CD4-positive, alpha-beta memory T cell (primary cell): ENCODE data around the gene THG1L. TPM values are rescaled to one million over a fixed set of nuclear protein-coding genes. Genes with fewer than 3 reads are reported as not detected.

Experiments
- CTCF ChIA-PET: fragments of 350-600 bp; sonication (Branson Sonifier 250); formaldehyde crosslinking; loops from one replicate; lab custom pipeline; 2021; ENCODE audit warnings: inconsistent platforms; ENCODE audit not compliant: partially characterized antibody; lab: Charles Lee
- POLR2A ChIA-PET: fragments of 350-600 bp; sonication (Branson Sonifier 250); formaldehyde crosslinking; loops from one replicate; lab custom pipeline; 2021; ENCODE audit not compliant: partially characterized antibody; lab: Charles Lee
- DNase-seq, 5 donors: peaks; one replicate each; pipeline versions ENCODE4 v3.0.0 to v3.0.0-alpha.2; 2020 to 2022; ENCODE audit warnings: mixed read lengths in 1 of 5
- H3K27ac ChIP-seq: one replicate; pipeline ENCODE4 v1.7.0; 2013; ENCODE audit warnings: low read depth, low read length
- H3K27me3 ChIP-seq: 2 replicates; pipeline ENCODE4 v1.7.0; 2013; ENCODE audit warnings: mild to moderate bottlenecking, low read length, moderate library complexity; ENCODE audit not compliant: insufficient read depth
- H3K36me3 ChIP-seq: 2 replicates; pipeline ENCODE4 v1.7.0; 2013; ENCODE audit warnings: mild to moderate bottlenecking, low read length, moderate library complexity; ENCODE audit not compliant: insufficient read depth
- H3K4me1 ChIP-seq: 2 replicates; pipeline ENCODE4 v1.7.0; 2013; ENCODE audit warnings: mild to moderate bottlenecking, low read length, moderate library complexity; ENCODE audit not compliant: insufficient read depth
- H3K4me3 ChIP-seq, 2 donors: one replicate each; pipeline ENCODE4 v1.7.0; 2013; ENCODE audit warnings: low read length in 2 of 2, mild to moderate bottlenecking in 1 of 2
- H3K9me3 ChIP-seq, 2 donors: one replicate each; pipeline ENCODE4 v1.7.0; 2013; ENCODE audit warnings: low read length in 2 of 2, control low read depth in 1 of 2; ENCODE audit not compliant: control insufficient read depth in 1 of 2
- H3K27ac Mint-ChIP-seq, 7 donors: one replicate each; pipeline ENCODE4 v1.8.0; 2020 to 2021; ENCODE audit warnings: mixed read lengths in 7 of 7, mild to moderate bottlenecking in 6 of 7, inconsistent platforms in 3 of 7, moderate library complexity in 3 of 7
- H3K27me3 Mint-ChIP-seq, 2 donors: one replicate each; pipeline ENCODE4 v1.8.0; 2020 to 2021; ENCODE audit warnings: mixed read lengths in 2 of 2
- H3K36me3 Mint-ChIP-seq, 2 donors: one replicate each; pipeline ENCODE4 v1.8.0; 2020 to 2021; ENCODE audit warnings: mixed read lengths in 2 of 2, inconsistent platforms in 1 of 2, mild to moderate bottlenecking in 1 of 2
- H3K4me1 Mint-ChIP-seq, 4 donors: one replicate each; pipeline ENCODE4 v1.8.0; 2020 to 2021; ENCODE audit warnings: mixed read lengths in 4 of 4, mild to moderate bottlenecking in 1 of 4
- H3K4me3 Mint-ChIP-seq, 8 donors: one replicate each; pipeline ENCODE4 v1.8.0; 2020 to 2021; ENCODE audit warnings: mixed read lengths in 8 of 8, mild to moderate bottlenecking in 7 of 8, moderate library complexity in 6 of 8, inconsistent platforms in 3 of 8
- H3K9me3 Mint-ChIP-seq, 8 donors: one replicate each; pipeline ENCODE4 v1.8.0; 2020 to 2021; ENCODE audit warnings: mixed read lengths in 8 of 8, mild to moderate bottlenecking in 5 of 8, inconsistent platforms in 3 of 8, moderate library complexity in 1 of 8
- intact Hi-C: fragments of 100-400 bp; cut with micrococcal nuclease; formaldehyde crosslinking; loops from one replicate; pipeline ENCODE4 v1.15.1; 2023
- polyA plus RNA-seq, 2 donors: library from polyadenylated mRNA; unstranded; fragments of 300-500 nt; fragmentation: Illumina TruSeq; gene quantifications; one replicate each; pipeline ENCODE4 v1.2.3, GENCODE V29; 2021
- total RNA-seq, 2 experiments: library from RNA; stranded (reverse); gene quantifications; one replicate each; pipeline ENCODE4 v1.2.3, GENCODE V29; 2021

THG1L gene
- total and polyA plus RNA-seq, 4 experiments from 2014 or later, result 5.7 to 10.5 (median 7.9) TPM

- H3K4me1 Mint-ChIP-seq, result peaks cover 19 to 34% (median 28%) of the 10 kb centered on the region in 4 donors
- POLR2A ChIA-PET, result interaction anchor here (3.0 kb wide), 1 partner anchor 14 kb away, joined by 31 read pairs; the partner anchor contains the start of gene THG1L
- H3K27me3 Mint-ChIP-seq, result no peaks in the 10 kb centered on the region
- peak overlapping the region in 2 of 7 donors; percentile 14 to 25 for H3K27ac Mint-ChIP-seq
- no peak overlapping the region for H3K4me3 ChIP-seq
- H3K36me3 Mint-ChIP-seq, result peaks cover 0 to 4% of the 10 kb centered on the region in 2 donors
- H3K4me1 ChIP-seq, result peaks cover 18% of the 10 kb centered on the region
- peak overlapping the region; percentile 91 to 98 (median 96) for H3K4me3 Mint-ChIP-seq
- H3K9me3 Mint-ChIP-seq, result no peaks in the 10 kb centered on the region
- no peak for DNase-seq
- H3K36me3 ChIP-seq, result no peaks in the 10 kb centered on the region
- no peak overlapping the region for H3K27ac ChIP-seq
- intact Hi-C loops, result no loop called here
- H3K27me3 ChIP-seq, result no peaks in the 10 kb centered on the region
- CTCF ChIA-PET, result interaction anchor here (1.2 to 5.1 kb wide), 4 partner anchors 9 to 416 kb away, joined by 3 to 101 read pairs (median 27); no protein-coding TSS in a partner anchor
- no peaks in the 10 kb centered on the region for H3K9me3 ChIP-seq
These were observed 13.8 kb downstream of the THG1L start for GRCh38 chr5:157745041-157745456.

- H3K4me1 Mint-ChIP-seq, result peaks cover 19 to 29% (median 26%) of the 10 kb centered on the region in 4 donors
- H3K4me3 Mint-ChIP-seq, result no peak overlapping the region
- no peaks in the 10 kb centered on the region for H3K27me3 Mint-ChIP-seq
- Histone ChIP-seq H3K4me3 (no peak overlapping the region), H3K9me3 (no peaks in the 10 kb centered on the region), H3K36me3 (no peaks in the 10 kb centered on the region), H3K4me1 (peaks cover 18% of the 10 kb centered on the region), H3K27ac (no peak overlapping the region), H3K27me3 (no peaks in the 10 kb centered on the region)
- no peaks in the 10 kb centered on the region for H3K9me3 Mint-ChIP-seq
- ChIA-PET CTCF (interaction anchor here (0.6 to 2.0 kb wide), 2 partner anchors 166 to 419 kb away, joined by 4 to 5 read pairs; no protein-coding TSS in a partner anchor), POLR2A (no interaction called here)
- DNase-seq, result no peak
- H3K27ac Mint-ChIP-seq, result no peak overlapping the region
- peaks cover 4 to 7% of the 10 kb centered on the region in 2 donors for H3K36me3 Mint-ChIP-seq
- intact Hi-C loops, result no loop called here
These were observed 16.0 kb downstream of the THG1L start for GRCh38 chr5:157747173-157747740.

- H3K4me1 Mint-ChIP-seq, result peaks cover 15 to 25% (median 22%) of the 10 kb centered on the region in 4 donors
- H3K27ac Mint-ChIP-seq, result peak overlapping the region in 2 of 7 donors; percentile 10 to 55
- intact Hi-C loops, result no loop called here
- ChIA-PET POLR2A (no interaction called here), CTCF (interaction anchor here (0.6 to 2.0 kb wide), 2 partner anchors 167 to 419 kb away, joined by 4 to 5 read pairs; no protein-coding TSS in a partner anchor)
- Histone ChIP-seq H3K4me1 (peaks cover 15% of the 10 kb centered on the region), H3K36me3 (peaks cover 2% of the 10 kb centered on the region), H3K4me3 (no peak overlapping the region), H3K27me3 (no peaks in the 10 kb centered on the region), H3K9me3 (no peaks in the 10 kb centered on the region), H3K27ac (no peak overlapping the region)
- H3K27me3 Mint-ChIP-seq, result no peaks in the 10 kb centered on the region
- H3K36me3 Mint-ChIP-seq, result peaks cover 11 to 13% of the 10 kb centered on the region in 2 donors
- H3K4me3 Mint-ChIP-seq, result peak overlapping the region in 1 of 8 donors; percentile 16
- no peaks in the 10 kb centered on the region for H3K9me3 Mint-ChIP-seq
- no peak for DNase-seq
These were observed 16.8 kb downstream of the THG1L start for GRCh38 chr5:157747766-157748700.

GRCh38 chr5:157748760-157749461 is 17.7 kb downstream of the THG1L start:
- H3K4me3 Mint-ChIP-seq, result no peak overlapping the region

GRCh38 chr5:157749462-157749799 is 18.2 kb downstream of the THG1L start:
- Mint-ChIP-seq H3K4me1 (peaks cover 9 to 18% (median 16%) of the 10 kb centered on the region in 4 donors), H3K27ac (no peak overlapping the region), H3K36me3 (peaks cover 11 to 19% of the 10 kb centered on the region in 2 donors), H3K27me3 (no peaks in the 10 kb centered on the region), H3K9me3 (no peaks in the 10 kb centered on the region), H3K4me3 (no peak overlapping the region)
- DNase-seq, result no peak
- Histone ChIP-seq H3K27me3 (no peaks in the 10 kb centered on the region), H3K36me3 (peaks cover 7% of the 10 kb centered on the region), H3K4me3 (no peak overlapping the region), H3K9me3 (no peaks in the 10 kb centered on the region), H3K27ac (no peak overlapping the region), H3K4me1 (peaks cover 9% of the 10 kb centered on the region)
- ChIA-PET CTCF (interaction anchor here (1.1 kb wide), 1 partner anchor 17 kb away, joined by 4 read pairs; no protein-coding TSS in a partner anchor), POLR2A (no interaction called here)
- intact Hi-C loops, result no loop called here

More at GRCh38 chr5:157748760-157749461, 17.7 kb downstream of the THG1L start:
- Mint-ChIP-seq H3K9me3 (no peaks in the 10 kb centered on the region), H3K27ac (no peak overlapping the region), H3K27me3 (no peaks in the 10 kb centered on the region), H3K4me1 (peaks cover 13 to 21% (median 19%) of the 10 kb centered on the region in 4 donors), H3K36me3 (peaks cover 11 to 17% of the 10 kb centered on the region in 2 donors)
- Histone ChIP-seq H3K27ac (no peak overlapping the region), H3K36me3 (peaks cover 7% of the 10 kb centered on the region), H3K27me3 (no peaks in the 10 kb centered on the region), H3K4me3 (no peak overlapping the region), H3K9me3 (no peaks in the 10 kb centered on the region), H3K4me1 (peaks cover 12% of the 10 kb centered on the region)
- POLR2A ChIA-PET, result no interaction called here
- intact Hi-C loops, result no loop called here
- CTCF ChIA-PET, result interaction anchor here (1.1 kb wide), 1 partner anchor 18 kb away, joined by 4 read pairs; no protein-coding TSS in a partner anchor
- DNase-seq, result no peak

GRCh38 chr5:157750320-157750719 is 19.1 kb downstream of the THG1L start:
- H3K36me3 Mint-ChIP-seq, result peaks cover 13 to 25% of the 10 kb centered on the region in 2 donors
- POLR2A ChIA-PET, result no interaction called here
- H3K27me3 ChIP-seq, result no peaks in the 10 kb centered on the region
- H3K4me3 ChIP-seq, result no peak overlapping the region
- no peaks in the 10 kb centered on the region for H3K9me3 Mint-ChIP-seq
- H3K4me1 Mint-ChIP-seq, result peaks cover 2 to 10% (median 8%) of the 10 kb centered on the region in 4 donors
- CTCF ChIA-PET, result interaction anchor here (0.9 kb wide), 1 partner anchor 12 kb away, joined by 3 read pairs; no protein-coding TSS in a partner anchor
- no peaks in the 10 kb centered on the region for H3K27me3 Mint-ChIP-seq
- peaks cover 7% of the 10 kb centered on the region for H3K36me3 ChIP-seq
- no peaks in the 10 kb centered on the region for H3K4me1 ChIP-seq
- H3K27ac Mint-ChIP-seq, result no peak overlapping the region
- no peak overlapping the region for H3K4me3 Mint-ChIP-seq
- intact Hi-C loops, result no loop called here
- DNase-seq, result no peak
- H3K9me3 ChIP-seq, result no peaks in the 10 kb centered on the region
- H3K27ac ChIP-seq, result no peak overlapping the region
